ENCODE measurements around the gene NUP214. TPM values are rescaled to one million over a fixed set of nuclear protein-coding genes. Genes with fewer than 3 reads are reported as not detected.

Gene NUP214
- polyA plus RNA-seq, 1 of the 3 experiments (the other 2 are of a cell fraction) = 8.0 TPM

DNA sequence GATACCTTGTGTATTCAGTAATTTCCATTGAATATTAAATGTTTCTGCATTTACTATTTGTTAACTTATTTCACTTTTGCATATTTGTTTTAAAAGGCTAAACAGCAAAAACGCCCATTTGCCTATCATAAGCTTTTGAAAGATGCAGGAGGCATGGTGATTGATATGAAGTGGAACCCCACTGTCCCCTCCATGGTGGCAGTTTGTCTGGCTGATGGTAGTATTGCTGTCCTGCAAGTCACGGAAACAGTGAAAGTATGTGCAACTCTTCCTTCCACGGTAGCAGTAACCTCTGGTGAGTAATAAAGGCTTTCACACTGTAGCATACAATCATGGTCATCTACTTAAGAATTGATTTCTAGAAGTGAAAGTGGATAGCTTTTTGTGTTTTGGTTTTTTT, 3.8 kb downstream of the NUP214 start (continued):
- TF ChIP-seq MEF2A (IDR thresholded peaks at IDR 0.05; ENCODE audit: borderline replicate concordance, low read depth) (no peak), JUND (IDR thresholded peaks at IDR 0.05) (no peak), TEAD4 (IDR thresholded peaks at IDR 0.05; ENCODE audit: borderline replicate concordance, insufficient read depth) (no peak), RXRA (IDR thresholded peaks at IDR 0.05; ENCODE audit: borderline replicate concordance, low read depth) (no peak)

DNA sequence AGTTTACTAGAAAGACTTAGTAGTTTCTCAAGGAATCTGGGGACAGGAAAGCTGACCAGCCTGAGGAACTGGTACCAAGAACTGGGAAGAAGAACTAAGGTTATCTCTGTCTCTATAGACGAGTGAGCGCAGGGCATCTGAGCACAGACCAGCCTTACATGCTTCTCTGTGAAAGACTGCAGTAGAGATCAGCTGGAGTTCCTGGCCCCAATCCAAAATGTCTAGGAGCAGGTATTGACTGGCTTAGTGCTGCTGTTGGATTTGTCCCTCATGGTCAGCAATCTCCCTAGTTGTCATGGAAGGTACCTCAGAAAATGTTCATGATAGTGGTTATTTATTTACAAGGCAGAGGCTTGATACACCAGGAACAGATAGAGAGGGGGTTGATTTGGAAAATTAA, 13.3 kb downstream of the NUP214 start:
- no peaks in the 10 kb centered on the region for H3K79me2 ChIP-seq (ENCODE audit: insufficient read depth)
- H3K9me2 ChIP-seq = no peaks in the 10 kb centered on the region
- DNase-seq = no peak
- no peaks in the 10 kb centered on the region for H3F3A ChIP-seq (replicated peaks; ENCODE audit: insufficient read depth)
- no peak overlapping the region for H3K4me2 ChIP-seq
- TF ChIP-seq TCF12 (IDR thresholded peaks at IDR 0.05) = no peak
- TF ChIP-seq FOSL2 (IDR thresholded peaks at IDR 0.05; ENCODE audit: borderline replicate concordance, low read depth) = no peak
- TF ChIP-seq, protein P1, sequence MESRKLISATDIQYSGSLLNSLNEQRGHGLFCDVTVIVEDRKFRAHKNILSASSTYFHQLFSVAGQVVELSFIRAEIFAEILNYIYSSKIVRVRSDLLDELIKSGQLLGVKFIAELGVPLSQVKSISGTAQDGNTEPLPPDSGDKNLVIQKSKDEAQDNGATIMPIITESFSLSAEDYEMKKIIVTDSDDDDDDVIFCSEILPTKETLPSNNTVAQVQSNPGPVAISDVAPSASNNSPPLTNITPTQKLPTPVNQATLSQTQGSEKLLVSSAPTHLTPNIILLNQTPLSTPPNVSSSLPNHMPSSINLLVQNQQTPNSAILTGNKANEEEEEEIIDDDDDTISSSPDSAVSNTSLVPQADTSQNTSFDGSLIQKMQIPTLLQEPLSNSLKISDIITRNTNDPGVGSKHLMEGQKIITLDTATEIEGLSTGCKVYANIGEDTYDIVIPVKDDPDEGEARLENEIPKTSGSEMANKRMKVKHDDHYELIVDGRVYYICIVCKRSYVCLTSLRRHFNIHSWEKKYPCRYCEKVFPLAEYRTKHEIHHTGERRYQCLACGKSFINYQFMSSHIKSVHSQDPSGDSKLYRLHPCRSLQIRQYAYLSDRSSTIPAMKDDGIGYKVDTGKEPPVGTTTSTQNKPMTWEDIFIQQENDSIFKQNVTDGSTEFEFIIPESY (IDR thresholded peaks at IDR 0.05; ENCODE audit: borderline replicate concordance, low read depth) = no peak
- no peak for TF ChIP-seq MXI1 (IDR thresholded peaks at IDR 0.05; ENCODE audit: low read depth, low read length)
- TF ChIP-seq, protein P2, sequence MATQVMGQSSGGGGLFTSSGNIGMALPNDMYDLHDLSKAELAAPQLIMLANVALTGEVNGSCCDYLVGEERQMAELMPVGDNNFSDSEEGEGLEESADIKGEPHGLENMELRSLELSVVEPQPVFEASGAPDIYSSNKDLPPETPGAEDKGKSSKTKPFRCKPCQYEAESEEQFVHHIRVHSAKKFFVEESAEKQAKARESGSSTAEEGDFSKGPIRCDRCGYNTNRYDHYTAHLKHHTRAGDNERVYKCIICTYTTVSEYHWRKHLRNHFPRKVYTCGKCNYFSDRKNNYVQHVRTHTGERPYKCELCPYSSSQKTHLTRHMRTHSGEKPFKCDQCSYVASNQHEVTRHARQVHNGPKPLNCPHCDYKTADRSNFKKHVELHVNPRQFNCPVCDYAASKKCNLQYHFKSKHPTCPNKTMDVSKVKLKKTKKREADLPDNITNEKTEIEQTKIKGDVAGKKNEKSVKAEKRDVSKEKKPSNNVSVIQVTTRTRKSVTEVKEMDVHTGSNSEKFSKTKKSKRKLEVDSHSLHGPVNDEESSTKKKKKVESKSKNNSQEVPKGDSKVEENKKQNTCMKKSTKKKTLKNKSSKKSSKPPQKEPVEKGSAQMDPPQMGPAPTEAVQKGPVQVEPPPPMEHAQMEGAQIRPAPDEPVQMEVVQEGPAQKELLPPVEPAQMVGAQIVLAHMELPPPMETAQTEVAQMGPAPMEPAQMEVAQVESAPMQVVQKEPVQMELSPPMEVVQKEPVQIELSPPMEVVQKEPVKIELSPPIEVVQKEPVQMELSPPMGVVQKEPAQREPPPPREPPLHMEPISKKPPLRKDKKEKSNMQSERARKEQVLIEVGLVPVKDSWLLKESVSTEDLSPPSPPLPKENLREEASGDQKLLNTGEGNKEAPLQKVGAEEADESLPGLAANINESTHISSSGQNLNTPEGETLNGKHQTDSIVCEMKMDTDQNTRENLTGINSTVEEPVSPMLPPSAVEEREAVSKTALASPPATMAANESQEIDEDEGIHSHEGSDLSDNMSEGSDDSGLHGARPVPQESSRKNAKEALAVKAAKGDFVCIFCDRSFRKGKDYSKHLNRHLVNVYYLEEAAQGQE (IDR thresholded peaks at IDR 0.05; ENCODE audit: low read depth, low read length) = no peak
- no peak for TF ChIP-seq FOXJ3 (CRISPR knock-in tag; IDR thresholded peaks at IDR 0.05)
- TF ChIP-seq JUND (IDR thresholded peaks at IDR 0.05) = no peak
- TF ChIP-seq YY1 (IDR thresholded peaks at IDR 0.05; ENCODE audit: low read depth) = no peak
- H2AFZ ChIP-seq (ENCODE audit: low read depth) = no peak overlapping the region
- no peaks in the 10 kb centered on the region for H4K20me1 ChIP-seq (ENCODE audit: insufficient read depth)
- H3K27ac ChIP-seq (ENCODE audit: low read depth in 2 of 2, low read length in 1 of 2) = no peak overlapping the region
- H3K36me3 ChIP-seq (replicated peaks in 1 of 2; ENCODE audit: control insufficient read depth in 1 of 2, insufficient read depth in 2 of 2, low read length in 1 of 2) = peaks cover 76 to 84% of the 10 kb centered on the region in 2 experiments
- H3K9me3 ChIP-seq = no peaks in the 10 kb centered on the region
- ChIA-PET POLR2A (no interaction called here), CTCF (interaction anchor here (2.1 to 2.4 kb wide), 2 partner anchors 81 to 198 kb away, joined by 6 to 7 read pairs; no protein-coding TSS in a partner anchor)
- 96% methylated on average over 2 of the region's 2 CpGs for WGBS (ENCODE audit: low lambda C conversion rate)
- no peak overlapping the region for H3K9ac ChIP-seq
- no peaks in the 10 kb centered on the region for H3K27me3 ChIP-seq (ENCODE audit: insufficient read depth)
- no peaks in the 10 kb centered on the region for H3K4me1 ChIP-seq (ENCODE audit: control insufficient read depth in 1 of 2, insufficient read depth in 2 of 2, low read depth in 1 of 2, low read length in 1 of 2)
- H3K4me3 ChIP-seq (ENCODE audit: low read depth in 2 of 2, low read length in 1 of 2) = no peak overlapping the region

All from SK-N-SH (cell line).